SK-N-MC (cell line): ENCODE data around the gene CTNNA2.

Experiments used
- EZH2 ChIP-seq: fragments of 200-600 bp; sonication (generic); IDR thresholded peaks from one replicate; pipeline ENCODE4 v1.6.1; 2017; ENCODE audit warnings: antibody characterized with exemption
- FOXP2 ChIP-seq: optimal IDR thresholded peaks from 2 replicates; pipeline ENCODE3; 2011; ENCODE audit warnings: mild to moderate bottlenecking, moderate library complexity; ENCODE audit not compliant: insufficient read depth; ENCODE audit errors: extremely low read length, control extremely low read depth
- POLR2AphosphoS5 ChIP-seq: IDR thresholded peaks from 2 replicates; pipeline ENCODE4 v1.6.1; 2012; ENCODE audit warnings: mild to moderate bottlenecking, low read depth, low read length, borderline replicate concordance

- TF ChIP-seq EZH2 (no peak), POLR2AphosphoS5 (no peak), FOXP2 (no peak)
Measured at GRCh38 chr2:80482276-80482675, 969.4 kb downstream of the CTNNA2 start.
